Measurements from ENCODE around the gene LOXHD1.

- TF ChIP-seq NR1H2 (CRISPR knock-in tag; IDR thresholded peaks at IDR 0.05) (no peak), CTCF (IDR thresholded peaks at IDR 0.05) (no peak), ATF2 (CRISPR knock-in tag; IDR thresholded peaks at IDR 0.05; ENCODE audit: borderline replicate concordance, low read depth) (no peak), E2F5 (CRISPR knock-in tag; IDR thresholded peaks at IDR 0.05) (no peak), ZNF281 (CRISPR knock-in tag; IDR thresholded peaks at IDR 0.05) (no peak), STAT6 (CRISPR knock-in tag; conservative IDR thresholded peaks at IDR 0.05; ENCODE audit: low read depth) (no peak), ETV6 (CRISPR knock-in tag; IDR thresholded peaks at IDR 0.05) (no peak)
These were observed 65.1 kb downstream of the LOXHD1 start for GRCh38 chr18:46591783-46592391.
